ENCODE data around the gene CALML3. TPM values are rescaled to one million over a fixed set of nuclear protein-coding genes. Genes with fewer than 3 reads are reported as not detected.

Gene CALML3
- total and polyA plus RNA-seq, 2 donors (not counting 3 experiments of a cell fraction or from before 2014, with no cell fraction given): not detected

DNA sequence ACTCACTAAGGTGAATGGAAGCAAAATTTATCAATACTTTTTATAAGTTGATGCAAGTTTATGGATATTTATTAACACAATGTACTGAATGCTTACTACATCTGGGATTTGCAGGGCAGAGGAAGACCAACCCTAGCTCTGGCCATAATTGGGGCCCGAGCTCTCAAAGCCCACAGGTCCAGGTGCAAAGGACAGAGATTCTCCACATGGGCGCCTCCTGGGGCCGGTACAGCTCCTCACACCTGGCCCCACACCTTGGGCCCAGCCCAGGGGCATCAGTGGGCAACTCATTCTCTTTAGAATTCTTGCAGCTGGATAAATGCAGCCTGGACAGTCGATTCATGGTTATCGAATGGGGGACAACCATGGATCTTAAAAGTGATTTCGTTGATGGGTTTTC is 47.1 kb downstream of the CALML3 start:
- no peak overlapping the region for H3K27ac ChIP-seq (ENCODE audit: insufficient read depth, low read depth, low read length)
- H4K20me1 ChIP-seq (replicated peaks; ENCODE audit: control insufficient read depth, extremely low read depth, insufficient read depth, low read length): no peaks in the 10 kb centered on the region
- no TSS peak for BruUV-seq (replicated peaks)
- H3K9me1 ChIP-seq (replicated peaks; ENCODE audit: control insufficient read depth, extremely low read depth, insufficient read depth, low read length): no peaks in the 10 kb centered on the region
- no peak for FAIRE-seq
- TF ChIP-seq EZH2 (IDR thresholded peaks at IDR 0.05; ENCODE audit: borderline replicate concordance, low read depth, low read length, severe bottlenecking): no peak
- TF ChIP-seq, protein P1, sequence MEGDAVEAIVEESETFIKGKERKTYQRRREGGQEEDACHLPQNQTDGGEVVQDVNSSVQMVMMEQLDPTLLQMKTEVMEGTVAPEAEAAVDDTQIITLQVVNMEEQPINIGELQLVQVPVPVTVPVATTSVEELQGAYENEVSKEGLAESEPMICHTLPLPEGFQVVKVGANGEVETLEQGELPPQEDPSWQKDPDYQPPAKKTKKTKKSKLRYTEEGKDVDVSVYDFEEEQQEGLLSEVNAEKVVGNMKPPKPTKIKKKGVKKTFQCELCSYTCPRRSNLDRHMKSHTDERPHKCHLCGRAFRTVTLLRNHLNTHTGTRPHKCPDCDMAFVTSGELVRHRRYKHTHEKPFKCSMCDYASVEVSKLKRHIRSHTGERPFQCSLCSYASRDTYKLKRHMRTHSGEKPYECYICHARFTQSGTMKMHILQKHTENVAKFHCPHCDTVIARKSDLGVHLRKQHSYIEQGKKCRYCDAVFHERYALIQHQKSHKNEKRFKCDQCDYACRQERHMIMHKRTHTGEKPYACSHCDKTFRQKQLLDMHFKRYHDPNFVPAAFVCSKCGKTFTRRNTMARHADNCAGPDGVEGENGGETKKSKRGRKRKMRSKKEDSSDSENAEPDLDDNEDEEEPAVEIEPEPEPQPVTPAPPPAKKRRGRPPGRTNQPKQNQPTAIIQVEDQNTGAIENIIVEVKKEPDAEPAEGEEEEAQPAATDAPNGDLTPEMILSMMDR (IDR thresholded peaks at IDR 0.05; ENCODE audit: extremely low read depth in 1 of 2, insufficient read depth in 1 of 2, low read depth in 1 of 2, low read length in 2 of 2): no peak
- TF ChIP-seq MYC (IDR thresholded peaks at IDR 0.05; ENCODE audit: low read depth, low read length): no peak
- no peak for TF ChIP-seq JUN (IDR thresholded peaks at IDR 0.05; ENCODE audit: borderline replicate concordance, insufficient read depth, insufficient read length, low read depth)
- no peak for TF ChIP-seq POLR2A (IDR thresholded peaks at IDR 0.05; ENCODE audit: low read depth, low read length)
- TF ChIP-seq POLR2AphosphoS5 (IDR thresholded peaks at IDR 0.05; ENCODE audit: insufficient read depth, low read depth, low read length): no peak
- H3K9me3 ChIP-seq (replicated peaks; ENCODE audit: control insufficient read depth, insufficient read depth, low read length): no peaks in the 10 kb centered on the region
- H3K4me3 ChIP-seq (replicated peaks in 1 of 3; ENCODE audit: insufficient read depth in 1 of 3, low read depth in 1 of 3, low read length in 3 of 3): no peak overlapping the region
- dilution Hi-C loops (cut with MboI; ENCODE audit: extremely low pct_ligation_motif_present, low sequenced_read_pairs) (no loop called here), intact Hi-C loops (cut with micrococcal nuclease) (no loop called here)
- no peaks in the 10 kb centered on the region for H3K4me1 ChIP-seq (ENCODE audit: control insufficient read depth, extremely low read depth, insufficient read depth, low read length)
- no peaks in the 10 kb centered on the region for H3K36me3 ChIP-seq (ENCODE audit: control insufficient read depth in 2 of 2, extremely low read depth in 1 of 2, insufficient read depth in 2 of 2, low read length in 2 of 2)
- no peak for DNase-seq (ENCODE audit: low read depth, low spot score)
- no peaks in the 10 kb centered on the region for H3K79me2 ChIP-seq (ENCODE audit: control insufficient read depth, insufficient read depth, low read length)
- ChIA-PET CTCF (interaction anchor here (1.2 kb wide), 1 partner anchor 130 kb away, joined by 3 read pairs; no protein-coding TSS in a partner anchor), POLR2A (no interaction called here)
- no peak overlapping the region for H2AFZ ChIP-seq (ENCODE audit: low read depth, low read length)
- no peak overlapping the region for H3K4me2 ChIP-seq (ENCODE audit: insufficient read depth, low read length)
- no peaks in the 10 kb centered on the region for H3K27me3 ChIP-seq (ENCODE audit: control insufficient read depth in 2 of 2, insufficient read depth in 2 of 2, low read length in 2 of 2)
- no peak overlapping the region for H3K9ac ChIP-seq (replicated peaks; ENCODE audit: extremely low read depth, insufficient read depth, low read length)
